Stimulated activated naive CD4-positive, alpha-beta T cell treated with Interleukin-2 at 50 U/mL for 16 hours (primary cell): Measurements from ENCODE around the gene TBC1D19.

Experiments used
- DNase-seq: peaks from one replicate; lab custom pipeline; 2025; lab: John Stamatoyannopoulos, UW

Gene TBC1D19

GRCh38 chr4:26736621-26737020 is 152.7 kb downstream of the TBC1D19 start:
- DNase-seq, result no peak

- no peak for DNase-seq
Measured at GRCh38 chr4:26737385-26737784, 153.5 kb downstream of the TBC1D19 start.

- DNase-seq, result no peak
Measured at GRCh38 chr4:26741491-26741871, 157.6 kb downstream of the TBC1D19 start.

GRCh38 chr4:26746802-26747213 is 162.9 kb downstream of the TBC1D19 start:
- DNase-seq, result peak; percentile 26

- no peak for DNase-seq
Measured at GRCh38 chr4:26748811-26749210, 164.9 kb downstream of the TBC1D19 start.

- no peak for DNase-seq
Measured at GRCh38 chr4:26749867-26750266, 166.0 kb downstream of the TBC1D19 start.

- no peak for DNase-seq
Measured at GRCh38 chr4:26751004-26751403, 167.1 kb downstream of the TBC1D19 start.

GRCh38 chr4:26751838-26752237 is 168.0 kb downstream of the TBC1D19 start:
- DNase-seq, result no peak

- DNase-seq, result no peak
Measured at GRCh38 chr4:26753187-26753586, 169.3 kb downstream of the TBC1D19 start.

- DNase-seq, result no peak
Measured at GRCh38 chr4:26753617-26754016, 169.7 kb downstream of the TBC1D19 start.

GRCh38 chr4:26757751-26758150 is 173.9 kb downstream of the TBC1D19 start:
- no peak for DNase-seq

GRCh38 chr4:26758899-26759298 is 175.0 kb downstream of the TBC1D19 start:
- no peak for DNase-seq

GRCh38 chr4:26762650-26763049 is 178.8 kb downstream of the TBC1D19 start:
- DNase-seq, result no peak

GRCh38 chr4:26763063-26763462 is 179.2 kb downstream of the TBC1D19 start:
- no peak for DNase-seq

- DNase-seq, result no peak
Measured at GRCh38 chr4:26763648-26764047, 179.8 kb downstream of the TBC1D19 start.

GRCh38 chr4:26764231-26764630 is 180.3 kb downstream of the TBC1D19 start:
- DNase-seq, result no peak

- no peak for DNase-seq
Measured at GRCh38 chr4:26765515-26765914, 181.6 kb downstream of the TBC1D19 start.

GRCh38 chr4:26766141-26766540 is 182.3 kb downstream of the TBC1D19 start:
- no peak for DNase-seq

GRCh38 chr4:26772096-26772873 is 188.4 kb downstream of the TBC1D19 start:
- no peak for DNase-seq

GRCh38 chr4:26779224-26779623 is 195.3 kb downstream of the TBC1D19 start:
- no peak for DNase-seq

- no peak for DNase-seq
Measured at GRCh38 chr4:26779674-26780073, 195.8 kb downstream of the TBC1D19 start.

GRCh38 chr4:26780539-26780938 is 196.7 kb downstream of the TBC1D19 start:
- no peak for DNase-seq

- DNase-seq, result no peak
Measured at GRCh38 chr4:26782168-26782829, 198.4 kb downstream of the TBC1D19 start.

- no peak for DNase-seq
Measured at GRCh38 chr4:26782830-26783202, 198.9 kb downstream of the TBC1D19 start.
